DMS 273 (cell line): ENCODE measurements around the gene PCBD2.
"Not testable (repeated sequence)": the region's sequence is repeated elsewhere in the genome, so short reads cannot be mapped to it uniquely, and the experiment has no call there.

Source experiments
- DNase-seq: peaks from one replicate; lab custom pipeline; 2025; ENCODE audit not compliant: unreplicated experiment; lab: John Stamatoyannopoulos, UW

Gene PCBD2

GRCh38 chr5:134957920-134958608 is 53.1 kb downstream of the PCBD2 start:
- DNase-seq: no peak

DNA sequence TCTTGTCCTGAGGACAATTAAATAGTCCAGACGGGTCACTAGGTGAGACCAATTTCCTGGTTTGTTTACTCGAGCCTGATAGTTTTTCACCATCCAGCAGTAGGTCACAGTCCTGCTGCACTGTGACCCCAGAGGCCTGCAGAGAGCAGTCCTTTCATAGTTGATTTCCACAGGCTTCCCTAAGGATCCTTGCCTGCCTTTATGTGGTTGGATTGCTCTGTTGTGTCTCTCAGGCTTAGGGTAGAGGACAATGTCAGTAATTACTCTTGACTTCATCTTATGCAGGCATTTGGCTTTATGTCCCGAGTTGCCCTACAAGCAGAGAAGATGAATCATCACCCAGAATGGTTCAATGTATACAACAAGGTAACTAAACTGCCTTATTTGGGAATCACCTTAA is 53.8 kb downstream of the PCBD2 start:
- DNase-seq: no peak

DNA sequence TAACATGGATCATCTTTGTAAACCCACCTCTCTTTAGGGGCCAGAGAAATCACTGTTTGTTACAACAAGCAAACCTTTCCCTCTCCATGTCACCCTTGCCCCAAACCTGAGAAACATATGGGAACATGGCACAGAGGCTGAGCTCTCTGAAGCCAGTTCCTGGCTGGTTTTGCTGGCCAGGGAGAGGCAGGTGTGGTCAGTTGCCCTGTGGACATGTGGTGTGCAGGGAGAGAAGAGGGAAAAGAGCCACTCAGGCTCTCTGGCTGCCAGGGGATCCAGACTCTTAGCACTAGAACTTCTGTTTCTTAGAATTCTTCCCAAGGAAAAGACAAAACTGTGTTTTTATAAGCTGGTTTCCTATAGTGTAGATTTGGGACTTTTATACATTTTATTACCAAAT is 58.2 kb downstream of the PCBD2 start:
- no peak for DNase-seq

DNA sequence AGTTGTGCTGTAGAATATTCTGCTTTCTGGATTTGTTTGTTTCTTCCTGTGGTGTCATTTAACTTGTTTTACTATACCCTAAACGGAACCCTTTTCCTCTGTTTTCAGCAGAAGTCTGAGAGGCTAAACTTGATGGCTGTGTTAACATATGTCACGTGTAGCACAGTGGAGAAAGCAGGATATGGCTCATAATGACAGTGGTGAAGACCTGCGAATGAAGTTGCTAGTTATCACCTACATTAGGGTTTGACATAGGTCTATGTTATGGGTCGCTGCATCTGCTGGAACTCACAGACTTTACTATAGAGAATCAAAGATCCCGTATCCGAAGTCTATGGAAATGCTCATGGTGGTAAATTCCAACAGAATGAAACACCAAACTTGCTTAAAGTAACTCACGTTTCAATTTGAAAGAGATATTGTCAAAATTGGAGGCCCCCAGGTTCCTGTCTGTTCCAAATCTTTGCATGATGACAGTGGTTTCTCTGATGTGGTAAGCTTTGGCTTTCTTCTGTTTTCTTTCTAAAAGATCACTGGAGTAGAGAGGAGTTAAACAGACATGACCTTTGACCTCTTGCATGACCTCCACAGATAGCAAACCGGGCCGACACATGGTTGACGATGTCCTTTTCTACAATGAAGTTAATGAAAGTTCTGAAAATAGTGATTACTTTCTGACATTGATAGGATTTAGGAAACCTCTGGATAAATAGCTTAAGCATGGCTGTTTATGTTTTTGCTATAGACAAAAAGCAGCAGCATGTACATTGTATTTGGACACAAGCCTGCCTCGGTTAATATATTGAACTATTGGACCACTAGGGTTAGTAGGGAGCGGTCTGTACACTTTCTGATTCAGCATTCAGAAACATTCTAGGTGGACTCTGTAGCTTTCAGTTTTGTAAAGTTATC is 59.7 kb downstream of the PCBD2 start:
- no peak for DNase-seq

GRCh38 chr5:134965271-134965825 is 60.4 kb downstream of the PCBD2 start:
- DNase-seq: no peak

DNA sequence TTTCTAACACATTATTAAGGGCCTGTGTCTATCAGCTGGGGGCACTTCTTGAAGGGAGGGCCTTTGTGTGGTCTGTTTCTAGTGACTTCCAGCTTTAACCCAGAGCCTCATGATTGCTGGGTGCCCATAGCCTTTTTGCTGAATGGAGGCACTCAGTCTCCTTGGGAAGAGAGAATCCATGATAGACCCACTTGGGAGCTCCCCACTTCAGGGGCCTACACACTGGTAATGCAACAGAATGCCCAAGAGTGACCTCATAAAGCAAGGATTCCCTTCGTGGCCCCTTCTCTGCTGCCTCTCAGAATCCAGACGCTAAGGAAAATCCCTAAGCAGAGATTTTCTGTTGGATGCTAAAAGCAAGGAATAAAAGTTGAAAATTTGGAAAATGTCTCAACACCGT is 62.7 kb downstream of the PCBD2 start, which contains the start of gene CATSPER3:
Gene CATSPER3, plus strand, starts transcription at position 301 of the 400 bp plus-strand sequence. Its CDS starts 85 bp downstream, at position 386.
- no peak for DNase-seq

DNA sequence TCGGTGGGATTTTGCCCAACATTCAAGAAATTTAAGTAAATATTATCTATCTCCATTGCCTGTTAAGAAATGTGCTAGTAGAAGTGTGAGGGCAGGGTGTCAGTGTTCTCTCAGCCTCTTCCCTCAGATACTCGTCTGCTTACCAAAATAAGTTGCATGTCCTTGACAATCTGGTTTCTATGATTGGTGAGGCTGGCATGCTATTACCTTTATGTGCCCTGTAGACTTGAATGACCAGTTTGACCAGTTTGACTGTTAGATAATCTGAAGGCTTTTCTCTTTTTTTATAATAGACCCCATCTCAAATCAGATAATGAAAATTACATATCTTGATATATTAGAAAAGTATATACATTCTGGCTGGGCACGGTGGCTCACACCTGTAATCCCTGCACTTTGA is 63.1 kb downstream of the PCBD2 start:
- no peak for DNase-seq

DNA sequence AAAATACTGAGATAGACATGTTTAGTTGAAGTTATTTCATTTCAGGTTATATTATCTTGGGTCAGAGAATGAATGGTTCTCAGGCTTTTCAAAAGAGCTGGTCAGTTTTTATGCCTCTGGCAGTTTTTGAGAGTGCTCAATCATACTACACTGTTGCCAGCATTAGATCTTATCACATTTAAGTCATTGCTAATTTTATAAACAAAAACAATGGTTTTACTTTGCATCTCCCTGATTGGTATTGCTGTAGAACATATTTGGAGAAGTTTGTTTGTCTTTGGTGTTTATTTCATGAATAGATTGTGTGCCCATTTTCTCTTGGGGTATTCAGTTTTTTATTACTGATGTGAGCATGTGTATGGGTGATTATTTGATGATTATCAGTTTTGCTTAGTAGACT is 64.2 kb downstream of the PCBD2 start:
- no peak for DNase-seq

DNA sequence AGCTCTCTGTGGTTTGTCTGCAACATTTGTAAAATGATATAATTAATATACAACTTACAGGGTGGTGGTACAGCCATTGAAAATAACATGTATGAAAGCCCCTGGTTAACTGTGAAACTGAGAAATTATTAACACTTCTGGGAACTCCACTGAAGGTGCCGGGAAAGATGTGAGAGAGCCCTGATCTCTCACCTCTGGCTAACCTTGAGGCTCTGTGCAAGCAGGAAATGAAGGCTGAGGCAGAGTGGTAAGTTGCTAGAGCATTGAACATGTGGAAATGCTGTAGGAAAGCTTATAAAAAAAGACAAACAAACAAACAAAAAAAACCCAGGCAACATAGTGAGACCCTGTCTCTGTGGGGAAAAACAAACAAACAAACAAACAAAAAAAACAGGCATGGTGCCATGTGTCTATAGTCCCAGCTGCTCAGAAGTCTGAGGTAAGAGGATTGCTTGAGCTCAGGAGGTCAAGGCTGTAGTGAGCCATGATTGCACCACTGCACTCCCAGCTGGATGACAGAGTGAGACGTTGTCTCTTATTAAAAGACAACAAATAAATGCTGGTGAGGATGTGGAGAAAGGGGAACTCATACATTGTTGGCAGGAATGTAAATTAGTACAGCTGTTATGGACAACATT is 70.3 kb downstream of the PCBD2 start:
- no peak for DNase-seq

- DNase-seq: no peak
These were observed 70.9 kb downstream of the PCBD2 start for GRCh38 chr5:134975843-134976242.

DNA sequence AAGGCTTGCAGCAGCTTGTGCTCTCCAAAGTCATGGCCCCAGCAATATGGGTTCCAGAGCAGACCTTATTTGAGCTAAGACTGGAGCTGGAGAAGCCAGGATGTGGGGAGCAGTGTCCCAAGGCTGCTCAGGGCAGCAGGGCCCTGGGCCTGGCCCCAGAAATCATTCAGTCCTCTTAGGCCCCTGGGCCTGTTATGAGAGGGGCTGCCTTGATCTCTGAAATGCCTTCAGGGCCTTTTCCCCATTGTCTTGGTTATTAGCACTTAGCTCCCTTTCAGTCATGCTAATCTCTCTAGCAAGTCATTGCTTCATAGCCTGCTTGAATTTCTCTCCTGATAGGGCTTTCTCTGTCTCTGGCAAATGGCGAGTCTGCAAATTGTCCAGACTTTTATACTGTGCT is 71.9 kb downstream of the PCBD2 start:
- no peak for DNase-seq

- no peak for DNase-seq
These were observed 74.5 kb downstream of the PCBD2 start for GRCh38 chr5:134979416-134979815.

DNA sequence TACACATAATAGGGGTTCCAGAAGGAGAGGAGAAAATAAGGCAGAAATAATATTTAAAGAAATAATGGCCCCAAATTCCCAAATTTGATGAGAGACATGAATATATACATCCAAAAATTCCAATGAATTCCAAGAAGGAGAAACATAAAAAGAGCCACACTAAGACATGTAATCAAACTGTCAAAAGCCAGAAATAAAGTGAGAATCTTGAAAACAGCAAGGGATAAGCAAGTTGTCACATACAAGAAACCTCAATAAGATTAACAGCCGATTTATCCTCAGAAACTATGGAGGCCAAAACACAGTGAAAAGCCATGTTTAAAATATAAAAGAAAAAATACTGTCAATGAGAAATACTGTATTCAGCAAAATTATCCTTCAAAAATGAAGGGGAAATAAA is 77.3 kb downstream of the PCBD2 start:
- DNase-seq: no peak

- DNase-seq: no peak
These were observed 84.4 kb downstream of the PCBD2 start for GRCh38 chr5:134989266-134989830.

DNA sequence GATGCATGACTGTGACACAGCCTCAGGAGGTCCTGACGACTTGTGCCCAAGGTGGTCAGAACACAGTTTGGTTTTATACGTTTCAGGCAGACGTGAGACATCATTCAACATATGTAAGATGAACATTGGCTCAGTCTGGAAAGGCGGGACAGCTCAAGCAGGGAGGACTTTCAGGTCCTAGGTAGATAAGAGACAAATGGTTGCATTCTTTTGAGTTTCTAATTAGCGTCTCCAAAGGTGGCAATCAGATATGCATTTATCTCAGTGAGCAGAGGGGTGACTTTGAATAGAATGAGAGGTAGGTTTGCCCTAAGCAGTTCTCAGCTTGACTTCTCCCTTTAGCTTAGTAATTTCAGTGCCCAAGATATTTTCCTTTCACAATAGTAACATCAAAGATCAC is 85.3 kb downstream of the PCBD2 start:
- DNase-seq: not testable (repeated sequence)

DNA sequence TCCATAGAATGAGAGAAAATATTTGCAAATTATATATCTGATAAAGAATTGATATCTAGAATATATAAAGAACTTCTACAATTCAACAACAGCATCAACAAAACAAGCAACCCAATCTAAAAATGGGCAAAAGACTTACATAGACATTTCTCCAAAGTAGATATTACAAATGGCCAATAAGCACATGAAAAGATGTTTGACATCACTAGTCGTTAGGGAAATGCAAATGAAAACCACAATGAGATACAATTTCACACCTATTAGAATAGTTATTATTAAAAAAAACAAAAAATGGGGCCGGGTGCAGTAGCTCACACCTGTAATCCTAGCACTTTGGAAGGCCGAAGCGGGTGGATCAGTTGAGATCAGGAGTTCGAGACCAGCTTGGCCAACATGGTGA is 87.2 kb downstream of the PCBD2 start:
- peak; percentile 12 for DNase-seq

DNA sequence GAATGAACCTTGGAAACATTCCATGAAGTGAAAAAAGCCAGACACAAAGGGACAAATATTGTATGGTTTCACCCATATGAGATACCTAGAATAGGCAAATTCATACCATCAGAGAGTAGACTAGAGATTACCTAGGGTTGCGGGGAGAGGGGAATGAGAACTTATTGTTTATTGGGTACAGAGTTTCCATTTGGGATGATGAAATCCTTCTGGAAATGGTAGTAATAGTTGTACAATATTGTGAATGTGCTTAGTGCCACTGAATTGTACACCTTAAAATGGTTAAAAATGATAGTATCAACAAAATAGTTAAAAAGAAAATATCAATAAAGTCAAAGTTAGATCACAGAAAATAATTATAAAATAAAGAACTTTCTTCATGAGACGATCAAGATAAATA is 88.2 kb downstream of the PCBD2 start:
- DNase-seq: no peak

GRCh38 chr5:134994560-134995156 is 89.7 kb downstream of the PCBD2 start:
- no peak for DNase-seq

GRCh38 chr5:134995850-134996402 is 91.0 kb downstream of the PCBD2 start:
- DNase-seq: no peak

GRCh38 chr5:134997015-134997414 is 92.1 kb downstream of the PCBD2 start:
- DNase-seq: no peak
